Ureter (tissue), 1 donor: ENCODE measurements around the gene RNPEPL1. TPM values are rescaled to one million over a fixed set of nuclear protein-coding genes. Genes with fewer than 3 reads are reported as not detected.
"Not testable (repeated sequence)": the region's sequence is repeated elsewhere in the genome, so short reads cannot be mapped to it uniquely, and the experiment has no call there.

Experiments used
- DNase-seq: peaks from one replicate; pipeline ENCODE4 v3.0.0-alpha.2; 2020; ENCODE audit warnings: low spot score
- total RNA-seq: library from RNA; stranded (reverse); gene quantifications from one replicate; pipeline ENCODE4 v1.2.4, GENCODE V29; 2023
- donor health status: DM: yes; HTN: yes; CAD: no.

Gene RNPEPL1
- total RNA-seq, 1 donor from 2014 or later, result 57.3 TPM

DNA sequence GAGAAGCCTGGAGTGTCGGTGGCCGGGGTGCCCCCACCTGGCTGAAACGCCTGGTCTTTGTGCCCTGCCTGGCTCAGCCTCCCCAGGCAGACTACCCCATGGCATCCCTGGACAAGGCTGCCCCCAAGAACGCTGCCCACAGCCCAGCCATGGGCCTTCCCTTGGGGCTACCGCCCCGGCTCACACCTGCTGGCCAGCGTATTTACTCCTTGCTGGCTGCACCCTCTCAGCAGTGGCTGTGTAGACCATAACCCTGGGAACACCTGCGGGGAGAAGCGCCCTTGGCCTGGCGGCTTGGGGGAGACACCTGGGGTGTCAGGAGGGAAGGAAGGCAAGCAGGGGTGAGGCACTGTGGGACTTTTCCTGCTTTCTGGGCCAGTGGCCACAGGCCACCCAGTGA lies 35.6 kb downstream of the RNPEPL1 start:
- no peak for DNase-seq

DNA sequence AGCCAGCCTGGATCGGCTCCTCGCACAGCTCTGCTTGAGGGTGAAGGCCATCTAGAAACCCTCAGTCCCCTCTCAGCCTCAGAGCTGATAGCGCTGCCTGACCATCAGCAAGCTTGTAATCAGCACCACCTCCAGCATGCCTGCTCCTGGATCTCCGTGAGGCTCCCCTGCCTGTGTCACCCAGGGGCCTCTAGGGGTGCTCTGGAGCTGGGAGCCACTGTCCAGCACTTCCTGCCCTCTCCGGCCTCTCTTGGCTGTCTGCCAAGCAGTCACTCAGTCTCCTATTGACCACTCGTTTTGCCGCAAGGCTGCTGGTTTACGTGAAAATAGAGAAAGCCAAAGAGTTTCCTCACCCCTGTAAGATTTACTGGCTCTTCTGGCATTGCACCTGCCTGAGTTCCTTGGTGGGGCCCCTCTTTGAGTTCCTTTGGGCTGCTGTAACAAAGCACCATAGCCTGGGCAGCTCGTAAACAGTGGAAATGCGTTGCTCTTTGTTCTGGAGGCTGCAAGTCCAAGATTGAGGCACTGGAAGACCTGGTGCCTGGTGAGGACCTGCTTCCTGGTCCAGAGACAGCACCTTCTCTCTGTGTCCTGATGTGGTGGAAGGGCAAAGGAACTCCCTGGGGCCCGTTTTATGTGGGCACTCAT lies 36.1 kb downstream of the RNPEPL1 start:
- no peak for DNase-seq

DNA sequence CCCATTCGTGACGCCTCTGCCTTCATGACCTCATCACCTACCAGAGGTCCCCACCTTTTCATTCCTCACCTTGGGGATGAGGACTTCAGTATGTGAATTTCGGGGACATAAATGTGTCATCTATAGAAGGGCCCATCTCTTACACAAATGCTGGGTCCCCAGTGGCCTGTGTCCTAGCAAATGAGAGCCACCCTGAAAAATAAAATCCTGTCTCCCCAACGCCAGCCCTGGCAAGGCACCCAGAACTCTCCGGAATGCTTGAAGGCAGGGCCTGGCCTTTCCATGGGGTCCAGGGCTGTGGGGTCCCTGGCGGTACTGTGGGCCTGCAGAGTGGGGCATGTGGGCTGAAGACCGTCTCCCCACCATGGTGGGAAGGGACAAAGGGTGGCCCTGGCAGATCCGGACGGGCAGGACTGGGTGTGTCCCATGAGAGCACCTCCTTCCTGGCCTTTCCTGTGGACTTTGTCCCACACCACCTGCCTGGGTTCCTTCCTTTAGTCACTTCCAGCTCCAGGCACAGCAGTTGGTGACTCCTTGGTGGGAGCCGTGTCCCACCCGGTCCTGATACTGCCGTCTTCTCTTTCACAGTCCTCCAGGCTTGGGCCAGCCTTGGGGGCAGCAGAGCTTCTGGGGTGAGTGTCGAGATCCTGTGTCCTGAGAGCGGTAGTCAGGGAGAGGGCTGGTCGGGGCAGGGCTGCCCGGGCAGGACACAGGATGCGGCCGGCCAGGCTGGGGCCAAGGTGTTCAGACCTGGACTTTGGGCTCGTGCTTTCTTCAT lies 36.8 kb downstream of the RNPEPL1 start:
- no peak for DNase-seq

DNA sequence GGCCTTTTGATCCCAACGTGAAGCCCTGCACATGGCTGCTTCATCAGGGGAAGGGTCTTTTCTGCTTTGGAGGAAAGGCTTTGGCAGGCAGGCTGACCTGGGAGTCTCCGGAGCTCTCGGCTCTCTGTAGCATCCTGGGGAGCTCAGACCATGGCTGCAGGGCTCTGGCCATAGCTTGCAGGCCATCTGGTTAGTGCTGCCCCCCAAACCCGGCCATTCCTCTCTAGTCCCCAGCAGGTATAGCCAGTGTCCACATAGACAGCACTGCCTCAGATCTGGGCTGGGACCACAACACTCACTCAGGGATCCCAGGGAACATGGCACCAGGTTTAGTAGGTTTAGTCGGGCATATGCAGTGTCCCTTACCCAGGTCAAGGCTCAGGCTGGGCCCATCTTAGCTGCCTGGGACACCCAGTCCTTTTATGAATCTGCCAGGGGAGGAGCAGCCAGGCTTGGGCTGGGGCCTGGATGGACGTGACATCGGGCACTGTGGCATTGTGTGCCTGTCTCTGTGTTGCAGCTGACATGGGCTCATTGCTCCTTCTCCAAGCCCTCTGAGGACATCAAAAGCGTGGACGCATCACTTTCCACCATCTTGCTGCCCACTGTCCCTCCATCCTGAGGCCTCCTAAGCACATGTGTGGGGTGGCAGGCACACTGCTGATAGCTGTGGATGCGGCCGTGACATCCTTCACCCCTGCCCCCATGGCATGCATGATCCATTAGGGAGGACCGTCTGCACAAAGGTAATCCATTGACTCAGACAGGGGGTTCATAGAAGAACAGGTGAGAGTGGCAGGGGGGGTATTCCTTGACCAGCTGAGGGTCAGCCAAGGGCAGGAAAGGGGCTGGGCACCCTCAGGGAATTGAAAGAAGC lies 37.8 kb downstream of the RNPEPL1 start:
- DNase-seq, result no peak

DNA sequence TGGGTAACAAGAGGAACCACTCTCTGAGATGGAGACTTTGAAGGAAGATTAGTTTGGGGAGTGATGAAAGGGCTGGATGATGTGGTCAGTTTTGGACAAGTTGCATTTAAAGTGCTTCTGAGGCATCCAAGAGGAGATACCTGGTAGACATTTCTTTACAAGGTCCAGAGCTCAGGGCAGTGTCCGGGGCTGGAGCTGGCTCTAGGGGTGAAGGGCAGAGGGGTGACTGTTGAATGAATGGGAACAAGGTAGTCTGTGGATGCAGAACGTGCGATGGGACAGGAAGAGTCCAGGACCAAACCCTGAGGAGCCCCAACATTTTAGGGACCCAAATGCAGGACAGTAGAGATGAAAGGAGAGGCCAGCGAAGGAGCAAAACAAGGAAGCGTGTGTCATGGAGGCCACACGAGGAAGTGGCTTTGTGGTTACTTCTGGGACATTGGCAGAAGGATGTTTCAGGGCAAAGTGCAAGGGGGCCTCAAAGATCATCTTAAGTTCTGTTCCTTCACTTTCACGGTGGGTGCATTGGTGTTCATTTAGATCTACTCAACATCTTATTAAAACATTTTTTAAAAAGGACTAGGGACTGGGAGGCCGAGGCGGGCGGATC lies 43.4 kb downstream of the RNPEPL1 start:
- no peak for DNase-seq

DNA sequence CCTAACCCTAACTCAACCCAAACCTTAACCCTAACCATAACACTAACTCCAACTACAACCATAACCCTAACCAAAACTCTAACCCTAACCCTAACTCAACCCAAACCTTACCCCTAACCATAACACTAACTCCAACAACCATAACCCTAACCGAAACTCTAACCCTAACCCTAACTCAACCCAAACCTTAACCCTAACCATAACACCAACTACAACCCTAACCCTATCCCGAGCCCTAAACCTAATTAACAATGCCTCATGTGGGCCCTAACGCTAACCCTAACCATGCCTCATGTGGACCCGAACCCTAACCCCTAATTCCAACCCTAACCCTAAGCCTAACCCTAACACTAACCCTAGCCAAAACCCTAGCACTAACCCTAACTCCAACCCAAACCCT lies 45.5 kb downstream of the RNPEPL1 start:
- DNase-seq, result no peak

DNA sequence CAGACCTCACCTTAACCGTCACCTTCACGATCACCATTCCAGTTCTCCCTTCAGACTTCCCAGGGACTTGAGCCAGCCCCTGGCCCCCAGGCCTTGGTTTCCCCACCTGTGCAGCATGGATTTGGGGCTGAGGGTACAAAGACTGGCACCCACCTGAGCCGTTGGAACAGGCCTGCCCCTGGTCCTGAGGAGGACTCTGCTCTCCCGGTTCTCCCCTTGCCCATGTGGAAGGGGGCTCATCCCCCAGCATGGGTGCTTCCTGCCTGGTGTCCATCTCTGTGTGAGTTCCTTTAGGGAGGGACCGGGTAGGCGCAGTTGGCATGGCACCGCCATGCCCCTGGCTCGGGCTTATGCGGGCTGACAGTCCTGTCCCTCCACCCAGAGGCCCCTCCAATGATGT lies 46.1 kb downstream of the RNPEPL1 start:
- DNase-seq, result no peak

DNA sequence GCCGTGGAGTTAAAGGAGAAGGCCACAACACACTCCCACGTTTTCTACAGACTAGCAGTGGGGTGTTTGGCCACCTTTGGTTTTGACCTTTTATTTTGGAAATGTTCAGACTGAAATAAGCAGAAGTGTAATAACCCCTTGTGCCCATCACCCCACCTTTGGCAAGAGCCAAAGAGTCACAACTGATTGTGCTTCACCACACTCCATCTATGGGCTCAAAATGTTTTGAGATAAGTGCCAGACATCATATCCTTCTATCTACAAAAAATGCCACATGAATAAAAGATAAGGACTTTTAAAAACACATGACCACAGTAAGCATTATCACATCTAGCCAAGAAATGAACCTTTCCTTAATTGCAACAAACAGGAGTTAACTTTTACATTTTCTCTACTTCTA lies 47.1 kb downstream of the RNPEPL1 start:
- no peak for DNase-seq

DNA sequence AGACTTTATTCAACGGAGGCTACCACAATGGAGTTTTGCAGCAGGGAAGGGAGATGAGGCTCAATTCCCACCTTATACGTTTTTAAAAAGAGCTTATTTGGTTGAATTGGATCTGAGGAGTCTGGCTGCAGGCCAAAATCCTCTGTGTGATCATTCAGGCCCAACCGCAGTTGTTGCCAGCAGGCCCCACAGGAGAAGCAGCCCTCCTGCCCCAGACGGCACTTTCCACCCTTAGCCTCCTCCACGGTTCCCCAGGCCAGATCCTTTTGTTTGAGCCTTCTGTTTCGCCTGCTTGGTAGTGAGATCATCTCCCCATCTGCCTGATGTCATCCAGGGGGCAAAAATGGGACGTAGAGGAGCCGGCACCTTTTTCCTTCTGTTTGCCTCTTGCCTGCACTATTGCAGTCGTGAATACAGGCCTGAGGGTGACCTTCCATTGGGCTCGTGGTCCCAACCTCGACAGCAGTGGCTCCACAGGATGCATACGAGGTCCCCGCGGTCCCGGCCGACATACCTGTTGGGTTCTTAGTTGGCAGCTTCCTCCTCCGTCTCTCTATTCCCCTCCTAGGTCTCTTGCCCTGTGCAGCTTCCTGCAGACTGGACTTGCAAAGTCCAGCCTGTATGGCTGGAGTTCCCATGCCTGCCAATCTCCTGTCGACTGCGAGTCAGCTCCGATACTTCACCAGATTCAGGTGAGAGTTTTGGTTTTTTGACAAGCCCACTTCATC lies 47.7 kb downstream of the RNPEPL1 start:
- no peak for DNase-seq

DNA sequence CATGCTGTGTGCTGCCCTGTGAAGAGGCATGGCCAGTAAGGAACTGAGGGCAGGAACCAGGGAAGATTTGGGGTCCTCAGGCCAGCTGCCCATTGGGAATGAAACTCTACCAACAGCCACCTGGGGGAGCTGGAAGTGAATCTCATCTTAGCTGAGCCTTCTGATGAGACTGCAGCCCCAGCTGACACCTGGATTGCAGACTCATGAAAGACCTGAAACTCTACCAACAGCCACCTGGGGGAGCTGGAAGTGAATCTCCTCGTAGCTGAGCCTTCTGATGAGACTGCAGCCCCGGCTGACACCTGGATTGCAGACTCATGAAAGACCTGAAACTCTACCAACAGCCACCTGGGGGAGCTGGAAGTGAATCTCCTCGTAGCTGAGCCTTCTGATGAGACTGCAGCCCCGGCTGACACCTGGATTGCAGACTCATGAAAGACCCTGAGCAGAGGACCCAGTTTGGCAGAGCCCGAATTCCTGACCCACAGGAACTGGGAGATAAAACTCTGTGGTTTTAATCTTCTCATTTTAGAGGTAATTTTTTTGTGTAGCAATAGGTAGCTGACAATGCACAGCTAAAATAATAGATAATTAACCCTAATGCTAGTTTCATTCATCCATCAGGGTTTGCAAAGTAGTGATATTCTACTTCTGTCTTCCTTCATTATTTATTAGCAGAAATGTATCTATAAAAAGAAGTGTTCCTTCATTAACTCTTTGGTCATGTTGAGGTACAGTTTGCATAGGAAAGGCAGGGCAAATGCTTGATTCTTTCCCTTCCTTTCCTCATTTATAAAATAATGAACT lies 48.8 kb downstream of the RNPEPL1 start:
- DNase-seq, result not testable (repeated sequence)

DNA sequence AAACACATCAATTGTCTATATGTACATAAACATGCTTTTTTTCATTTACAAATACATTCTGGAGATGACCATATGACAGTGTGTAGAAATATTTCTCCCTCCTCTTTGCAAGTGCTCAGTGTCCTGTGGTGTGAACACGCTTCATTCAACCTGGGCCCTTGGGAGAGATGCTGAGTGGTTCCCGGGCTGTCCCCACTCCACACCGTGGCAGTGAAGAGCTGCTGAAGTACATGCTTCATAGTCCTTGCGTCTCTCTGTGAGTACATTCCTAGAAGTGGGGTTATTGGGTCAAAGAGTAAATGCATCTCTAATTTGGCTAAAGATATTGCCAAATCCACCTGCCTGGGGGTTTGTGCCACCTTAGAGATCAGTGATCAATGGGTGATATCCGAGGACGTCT lies 50.5 kb downstream of the RNPEPL1 start:
- DNase-seq, result no peak

DNA sequence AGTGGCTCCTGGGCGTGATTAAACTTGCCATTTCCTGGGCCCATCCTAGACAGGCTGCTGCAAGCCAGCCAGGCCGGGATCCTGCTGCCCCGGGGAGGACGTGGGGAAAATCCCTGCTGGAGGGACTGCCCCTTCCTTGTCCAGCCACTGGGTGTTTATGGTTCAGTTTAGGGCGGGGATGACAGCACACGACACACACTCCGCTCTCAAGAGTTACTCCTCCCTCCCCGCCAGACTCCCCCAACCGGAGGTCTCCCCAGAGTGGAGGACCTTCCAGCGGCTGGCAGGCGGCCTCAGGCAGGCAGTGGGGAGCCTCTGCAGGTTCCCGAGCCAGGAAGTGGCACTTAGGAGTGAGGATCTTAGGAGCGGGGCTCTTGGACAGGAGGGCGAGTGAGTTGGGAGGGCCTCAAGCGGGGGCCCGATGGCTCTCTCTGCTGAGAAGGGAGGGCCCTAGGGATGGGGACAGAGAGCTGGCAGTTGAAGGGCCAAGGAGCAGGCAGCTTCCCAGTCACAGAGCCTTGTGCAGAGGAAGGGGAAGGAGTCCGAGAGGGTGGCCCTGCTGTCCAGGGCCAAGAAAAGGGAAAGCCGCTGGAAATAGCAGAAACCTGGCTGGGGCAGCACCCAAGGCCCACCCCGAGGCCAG lies 51.3 kb downstream of the RNPEPL1 start:
- DNase-seq, result no peak

DNA sequence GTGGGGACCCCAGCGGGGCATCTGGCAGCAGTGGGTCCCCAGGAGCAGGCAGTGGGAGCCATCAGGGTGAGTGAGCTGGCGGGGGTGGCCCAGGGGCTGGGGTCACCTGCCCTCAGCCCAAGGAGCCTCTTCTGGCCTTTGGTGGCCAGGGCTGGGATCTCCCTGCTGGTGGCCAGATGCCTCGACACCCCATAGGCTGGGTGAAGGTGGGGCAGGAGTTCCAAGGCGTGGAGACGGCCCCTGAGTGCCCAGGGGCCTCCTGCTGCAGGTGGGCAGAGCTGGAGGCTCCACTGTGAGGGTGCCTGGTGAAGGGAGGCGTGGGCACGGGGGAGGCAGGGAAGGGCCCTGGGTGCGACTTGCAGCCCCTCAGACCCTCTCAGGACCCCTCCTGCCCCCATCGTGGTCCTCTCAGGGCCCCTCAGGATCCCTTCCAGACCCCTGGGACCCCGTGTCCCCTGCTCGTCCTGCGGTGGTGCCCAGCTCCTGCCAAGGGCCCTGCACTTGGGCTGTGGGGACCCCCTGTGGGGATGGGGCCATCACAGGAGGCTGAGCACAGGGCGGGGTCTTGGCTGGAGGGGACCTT lies 52.0 kb downstream of the RNPEPL1 start:
- DNase-seq, result no peak

DNA sequence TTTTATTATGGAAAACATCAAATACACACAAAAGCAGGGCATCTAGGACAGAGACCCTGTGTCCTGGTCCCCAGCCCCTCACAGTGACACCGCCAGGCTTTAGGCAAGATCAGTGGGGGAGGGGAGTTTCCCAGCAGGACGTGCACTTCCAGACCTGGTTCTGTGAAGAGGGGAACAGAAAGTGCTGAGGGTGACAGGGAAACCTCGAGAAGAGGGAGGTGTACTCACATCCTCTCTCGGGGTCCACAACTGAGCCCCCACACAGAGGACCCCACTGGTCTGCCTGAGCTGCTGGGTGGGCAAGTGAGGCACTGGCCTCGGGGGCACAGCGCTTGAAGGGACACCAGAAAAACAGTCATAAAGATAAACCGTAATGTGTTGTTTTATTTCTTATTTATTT lies 52.6 kb downstream of the RNPEPL1 start:
- no peak for DNase-seq

DNA sequence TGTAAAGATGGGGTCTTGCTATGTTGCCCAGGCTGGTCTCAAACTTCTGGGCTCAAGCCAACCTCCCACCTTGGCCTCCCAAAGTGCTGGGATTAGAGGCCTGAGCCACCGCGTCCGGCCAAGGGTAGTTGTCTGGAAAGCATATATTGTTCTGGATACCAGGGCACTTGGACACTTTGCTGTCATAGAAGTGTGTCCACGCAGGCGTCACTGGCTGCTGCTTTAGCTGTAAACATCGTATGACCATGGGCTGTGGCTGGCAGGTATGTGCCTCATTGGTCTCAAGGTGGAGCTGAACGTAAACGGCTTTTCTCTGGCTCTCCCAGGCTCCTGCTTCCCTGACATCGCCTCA lies 53.8 kb downstream of the RNPEPL1 start:
- DNase-seq, result no peak

DNA sequence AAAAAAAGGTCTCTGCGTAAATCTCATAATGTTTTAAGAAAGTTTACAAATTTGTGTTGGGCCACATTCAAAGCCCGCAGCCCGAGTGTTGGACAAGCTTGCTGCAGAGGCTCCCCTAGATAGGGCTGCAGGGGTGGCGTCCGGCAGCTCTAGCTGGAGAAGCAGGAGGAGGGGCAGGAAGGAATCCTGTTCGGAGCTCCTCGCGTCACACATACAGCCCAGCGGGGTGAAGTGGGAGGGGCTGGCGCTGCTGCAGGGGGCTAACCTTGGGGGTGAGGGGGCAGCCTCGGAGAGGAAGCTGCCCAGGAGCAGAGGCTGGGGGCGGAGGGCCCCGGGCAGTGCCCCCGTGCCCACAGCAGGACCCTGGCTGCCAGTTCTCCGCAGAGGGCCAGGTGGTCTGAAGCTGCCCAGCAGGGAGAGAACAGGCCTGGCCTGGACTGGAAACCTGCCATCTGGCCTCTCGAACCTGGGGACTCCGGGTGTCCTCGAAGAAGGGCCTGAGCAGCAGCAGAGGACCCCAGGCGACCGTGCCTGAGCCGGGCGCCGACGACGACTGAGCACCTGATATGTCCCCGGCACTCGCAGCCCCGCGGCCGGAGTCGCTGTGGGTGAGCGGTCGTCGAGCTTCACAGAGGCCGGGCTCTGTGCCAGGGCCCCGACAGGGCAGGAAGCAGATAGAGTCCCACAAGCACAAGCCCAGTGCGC lies 54.4 kb downstream of the RNPEPL1 start:
- DNase-seq, result no peak

DNA sequence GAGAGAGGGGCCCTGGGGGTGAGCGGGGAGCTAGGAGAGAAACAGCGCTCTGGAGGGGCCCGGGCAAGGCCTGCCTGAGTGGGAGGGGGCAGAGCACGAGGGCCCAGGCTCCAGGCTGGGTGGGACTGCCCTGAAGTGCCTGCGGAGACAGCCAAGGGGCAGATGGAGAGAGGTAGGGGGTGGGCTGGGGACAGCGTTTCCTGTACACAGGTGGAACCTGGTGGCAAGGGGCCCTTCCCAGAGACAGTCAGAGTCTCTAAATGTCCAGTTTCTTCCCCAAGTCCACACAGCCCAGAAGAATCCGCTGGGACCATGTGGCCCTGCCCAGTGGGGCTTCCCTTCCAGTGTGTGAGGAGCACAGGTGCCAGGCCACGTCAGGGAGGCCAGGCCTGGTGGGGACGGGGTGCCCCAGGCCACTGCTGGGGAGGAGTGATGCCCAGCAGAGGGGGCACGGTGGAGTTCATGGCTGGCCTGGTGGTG lies 55.3 kb downstream of the RNPEPL1 start:
- DNase-seq, result no peak

DNA sequence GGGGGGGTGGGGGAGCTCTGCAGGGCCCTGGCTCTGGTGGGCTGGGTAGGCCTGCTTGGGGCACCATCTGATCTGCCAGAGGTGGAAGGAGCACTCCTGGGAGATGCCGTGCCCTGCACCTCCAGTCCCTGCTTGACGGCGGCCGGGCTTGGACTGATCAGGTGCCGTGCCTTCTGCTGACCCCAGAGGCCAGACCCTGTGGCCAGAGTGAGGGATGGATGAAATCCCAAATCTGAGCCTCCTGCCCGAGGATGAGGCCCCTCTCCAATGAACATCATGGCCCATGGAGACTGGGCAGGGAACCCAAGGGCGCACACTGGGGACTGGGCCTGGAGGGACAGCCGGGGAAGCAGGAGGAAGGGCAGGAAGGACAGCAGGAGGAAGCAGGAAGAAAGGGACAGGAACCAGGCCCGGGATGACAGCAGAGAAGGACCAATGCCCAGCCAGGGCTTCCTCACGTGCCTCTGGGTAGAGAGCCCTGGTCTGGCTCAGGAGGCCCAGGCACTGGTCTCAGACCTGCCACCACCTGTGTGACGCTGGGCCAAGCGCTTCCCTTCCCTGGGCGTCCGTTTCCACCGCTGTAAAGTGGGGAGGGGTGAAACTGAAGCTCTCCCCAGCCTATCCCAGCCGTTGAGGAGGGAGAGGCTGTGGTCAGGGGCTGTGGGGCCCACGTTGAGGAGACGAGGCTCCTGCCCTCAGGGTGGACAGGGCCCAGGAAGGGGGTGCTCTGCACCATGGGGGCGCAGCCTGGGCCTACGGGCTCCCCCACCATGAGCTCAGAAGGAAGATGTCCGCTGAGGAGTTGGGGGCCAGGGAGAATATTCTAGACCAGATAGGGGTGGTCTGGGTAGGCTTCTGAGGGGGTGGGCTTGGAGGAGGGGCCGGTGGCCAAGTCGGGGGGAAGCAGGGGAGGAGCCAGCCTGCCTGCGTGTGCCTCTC lies 56.0 kb downstream of the RNPEPL1 start:
- DNase-seq, result no peak
